Fibroblast of mammary gland (primary cell): ENCODE results near the gene AP2A1.

Experiments
- DNase-seq: peaks from one replicate; pipeline ENCODE4 v3.0.0-alpha.2; 2010; ENCODE audit warnings: low read depth
- H3K4me3 ChIP-seq: 2 replicates; pipeline ENCODE4 v1.5.1; 2011; ENCODE audit warnings: low read depth, mild to moderate bottlenecking, low read length, moderate library complexity; ENCODE audit not compliant: control insufficient read depth
- TF ChIP-seq, protein P1 (sequence below): conservative IDR thresholded peaks from 2 replicates; pipeline ENCODE4 v1.5.1; 2011; ENCODE audit warnings: low read depth, low read length, inconsistent platforms; ENCODE audit not compliant: control insufficient read depth, insufficient read depth

AP2A1 gene

GRCh38 chr19:49809941-49810389 is 43.2 kb downstream of the AP2A1 start:
- TF ChIP-seq, protein P1, sequence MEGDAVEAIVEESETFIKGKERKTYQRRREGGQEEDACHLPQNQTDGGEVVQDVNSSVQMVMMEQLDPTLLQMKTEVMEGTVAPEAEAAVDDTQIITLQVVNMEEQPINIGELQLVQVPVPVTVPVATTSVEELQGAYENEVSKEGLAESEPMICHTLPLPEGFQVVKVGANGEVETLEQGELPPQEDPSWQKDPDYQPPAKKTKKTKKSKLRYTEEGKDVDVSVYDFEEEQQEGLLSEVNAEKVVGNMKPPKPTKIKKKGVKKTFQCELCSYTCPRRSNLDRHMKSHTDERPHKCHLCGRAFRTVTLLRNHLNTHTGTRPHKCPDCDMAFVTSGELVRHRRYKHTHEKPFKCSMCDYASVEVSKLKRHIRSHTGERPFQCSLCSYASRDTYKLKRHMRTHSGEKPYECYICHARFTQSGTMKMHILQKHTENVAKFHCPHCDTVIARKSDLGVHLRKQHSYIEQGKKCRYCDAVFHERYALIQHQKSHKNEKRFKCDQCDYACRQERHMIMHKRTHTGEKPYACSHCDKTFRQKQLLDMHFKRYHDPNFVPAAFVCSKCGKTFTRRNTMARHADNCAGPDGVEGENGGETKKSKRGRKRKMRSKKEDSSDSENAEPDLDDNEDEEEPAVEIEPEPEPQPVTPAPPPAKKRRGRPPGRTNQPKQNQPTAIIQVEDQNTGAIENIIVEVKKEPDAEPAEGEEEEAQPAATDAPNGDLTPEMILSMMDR = no peak
- DNase-seq = no peak
- H3K4me3 ChIP-seq = no peak overlapping the region

GRCh38 chr19:49811328-49811727 is 44.5 kb downstream of the AP2A1 start:
- no peak overlapping the region for H3K4me3 ChIP-seq
- TF ChIP-seq, protein P1 = no peak
- DNase-seq = no peak

GRCh38 chr19:49812452-49812996 is 45.7 kb downstream of the AP2A1 start:
- TF ChIP-seq, protein P1 = no peak
- DNase-seq = no peak
- H3K4me3 ChIP-seq = peak overlapping the region; percentile 76

GRCh38 chr19:49812997-49813861 is 46.4 kb downstream of the AP2A1 start, which contains the start of gene FUZ:
Gene FUZ, minus strand, starts transcription at chr19:49813292. Its CDS starts 186 bp downstream, at chr19:49813106.
- peak; percentile 99 for DNase-seq
- TF ChIP-seq, protein P1 = peak; percentile 24
- peak within 1 kb of the TSS; percentile 76 for H3K4me3 ChIP-seq

DNA sequence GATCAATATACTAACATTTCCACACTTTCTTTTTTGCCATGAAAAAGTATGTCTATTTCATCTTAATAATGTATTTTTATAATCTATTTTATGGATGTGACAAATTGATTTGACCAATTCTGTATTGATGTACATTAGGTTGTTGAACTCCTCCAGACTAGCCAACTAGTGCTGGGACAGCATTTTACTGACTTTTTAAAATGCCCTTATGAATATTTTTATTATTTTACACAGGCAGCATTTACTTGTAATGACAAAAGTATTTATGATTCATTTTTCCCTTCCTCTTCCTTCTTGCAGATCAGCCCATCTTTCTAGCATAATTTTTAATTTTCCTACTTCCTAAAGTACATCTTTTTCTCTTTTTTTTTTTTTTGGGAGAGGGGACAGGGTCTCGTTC is 47.2 kb downstream of the AP2A1 start:
- TF ChIP-seq, protein P1 = no peak
- peak overlapping the region; percentile 76 for H3K4me3 ChIP-seq
- no peak for DNase-seq

- TF ChIP-seq, protein P1 = no peak
- DNase-seq = no peak
- peak overlapping the region; percentile 96 for H3K4me3 ChIP-seq
Measured at GRCh38 chr19:49816590-49816989, 49.8 kb downstream of the AP2A1 start.
